ENCODE measurements around the gene PDGFRB.

- TF ChIP-seq, protein P1, sequence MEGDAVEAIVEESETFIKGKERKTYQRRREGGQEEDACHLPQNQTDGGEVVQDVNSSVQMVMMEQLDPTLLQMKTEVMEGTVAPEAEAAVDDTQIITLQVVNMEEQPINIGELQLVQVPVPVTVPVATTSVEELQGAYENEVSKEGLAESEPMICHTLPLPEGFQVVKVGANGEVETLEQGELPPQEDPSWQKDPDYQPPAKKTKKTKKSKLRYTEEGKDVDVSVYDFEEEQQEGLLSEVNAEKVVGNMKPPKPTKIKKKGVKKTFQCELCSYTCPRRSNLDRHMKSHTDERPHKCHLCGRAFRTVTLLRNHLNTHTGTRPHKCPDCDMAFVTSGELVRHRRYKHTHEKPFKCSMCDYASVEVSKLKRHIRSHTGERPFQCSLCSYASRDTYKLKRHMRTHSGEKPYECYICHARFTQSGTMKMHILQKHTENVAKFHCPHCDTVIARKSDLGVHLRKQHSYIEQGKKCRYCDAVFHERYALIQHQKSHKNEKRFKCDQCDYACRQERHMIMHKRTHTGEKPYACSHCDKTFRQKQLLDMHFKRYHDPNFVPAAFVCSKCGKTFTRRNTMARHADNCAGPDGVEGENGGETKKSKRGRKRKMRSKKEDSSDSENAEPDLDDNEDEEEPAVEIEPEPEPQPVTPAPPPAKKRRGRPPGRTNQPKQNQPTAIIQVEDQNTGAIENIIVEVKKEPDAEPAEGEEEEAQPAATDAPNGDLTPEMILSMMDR (optimal IDR thresholded peaks at IDR 0.05 in 1 of 3, IDR thresholded peaks at IDR 0.05 in 1 of 3, conservative IDR thresholded peaks at IDR 0.05 in 1 of 3; ENCODE audit: extremely low read depth in 1 of 3, insufficient read depth in 2 of 3, low read length in 3 of 3) = no peak
- TF ChIP-seq EZH2 (IDR thresholded peaks at IDR 0.05; ENCODE audit: low read length) = no peak
These were observed 10.8 kb downstream of the PDGFRB start for GRCh38 chr5:150144879-150145278.
